Stimulated activated CD4-positive, alpha-beta T cell treated with anti-CD3 and anti-CD28 coated beads, Interleukin-1b, Interleukin-23, amount 100 ng/mL, for 48 hours (primary cell): ENCODE data around the gene TMIGD1.
"Not testable (repeated sequence)": the region's sequence is repeated elsewhere in the genome, so short reads cannot be mapped to it uniquely, and the experiment has no call there.

Experiments used
- DNase-seq: peaks from one replicate; pipeline ENCODE4 v3.0.0-alpha.2; 2020

Gene TMIGD1

DNA sequence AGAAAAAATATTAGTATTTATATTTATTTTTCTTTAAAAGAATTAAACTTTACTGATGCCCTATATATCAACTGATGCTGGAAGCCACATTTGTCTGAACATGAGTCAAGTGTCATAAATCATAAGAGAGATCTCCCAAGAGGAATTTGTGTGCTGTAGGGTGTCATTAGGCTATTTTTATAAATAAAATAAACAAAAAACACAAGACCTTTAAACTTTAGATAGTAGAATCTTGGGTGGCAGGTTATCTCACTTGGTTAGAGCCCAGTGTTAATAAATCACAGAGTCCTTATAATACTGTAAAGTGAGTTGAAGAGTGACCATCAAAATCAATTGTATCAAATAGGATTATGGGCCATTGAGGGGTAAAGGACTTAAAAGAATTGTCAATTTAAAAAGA lies 23.6 kb upstream of the TMIGD1 start:
- DNase-seq, result no peak

DNA sequence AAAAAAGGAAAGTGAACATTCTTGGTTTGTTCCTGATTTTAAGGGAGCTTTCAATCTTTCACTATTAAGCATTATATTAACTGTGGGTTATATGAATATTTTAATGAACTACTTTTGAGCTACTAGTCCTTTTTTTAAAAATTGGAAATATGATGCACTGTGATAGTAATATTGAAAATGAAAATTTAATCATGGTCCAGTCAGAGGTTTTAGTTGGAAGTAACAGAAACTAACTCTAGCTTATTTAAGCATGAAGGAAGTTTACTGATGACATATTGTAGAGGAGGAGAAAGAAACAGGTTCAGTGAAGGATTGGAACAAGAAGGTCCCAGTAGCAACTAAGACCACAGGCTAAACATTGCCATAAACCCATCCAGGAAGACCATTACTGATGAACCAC lies 20.8 kb upstream of the TMIGD1 start:
- DNase-seq, result no peak

DNA sequence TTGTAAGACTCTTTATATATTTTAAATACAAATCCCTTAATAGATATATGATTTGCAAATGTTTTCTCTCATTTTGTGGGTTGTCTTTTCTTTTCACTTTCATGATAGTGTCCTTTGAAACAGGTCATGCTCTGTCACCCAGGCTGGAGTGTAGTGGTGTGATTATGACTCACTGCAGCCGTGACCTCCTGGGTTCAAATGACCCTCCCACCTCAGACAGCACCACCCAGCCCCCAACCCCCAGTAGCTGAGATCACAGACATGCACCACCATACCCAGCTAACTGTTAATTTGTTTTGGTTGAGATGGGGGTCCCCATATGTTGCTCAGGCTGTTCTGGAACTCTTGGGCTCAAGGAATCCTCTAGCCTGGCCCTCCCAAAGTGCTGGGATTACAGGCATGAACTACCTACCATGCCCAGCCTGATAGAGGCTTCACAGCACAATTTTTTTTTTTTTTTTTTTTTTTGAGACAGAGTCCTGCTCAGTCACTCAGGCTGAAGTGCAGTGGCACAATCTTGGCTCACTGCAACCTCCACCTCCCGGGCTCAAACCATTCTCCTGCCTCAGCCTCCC lies 18.5 kb upstream of the TMIGD1 start:
- DNase-seq, result no peak

DNA sequence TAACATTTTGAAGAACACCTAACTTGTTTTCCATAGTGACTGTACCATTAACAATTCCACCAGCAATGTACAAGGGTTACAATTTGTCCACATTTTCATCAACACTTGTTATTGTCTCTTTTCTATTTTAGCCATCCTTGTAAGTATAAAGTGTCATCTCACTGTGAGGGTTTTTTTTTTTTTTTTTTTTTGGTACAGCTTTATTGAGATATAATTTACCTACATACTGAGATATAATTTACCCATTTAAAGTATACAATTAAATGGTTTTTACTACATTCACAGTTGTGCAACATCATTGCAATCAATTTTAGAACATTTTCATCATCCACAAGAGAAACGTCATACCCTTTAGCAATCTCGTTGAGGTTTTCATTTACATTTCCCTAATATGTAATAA lies 17.9 kb upstream of the TMIGD1 start:
- no peak for DNase-seq

DNA sequence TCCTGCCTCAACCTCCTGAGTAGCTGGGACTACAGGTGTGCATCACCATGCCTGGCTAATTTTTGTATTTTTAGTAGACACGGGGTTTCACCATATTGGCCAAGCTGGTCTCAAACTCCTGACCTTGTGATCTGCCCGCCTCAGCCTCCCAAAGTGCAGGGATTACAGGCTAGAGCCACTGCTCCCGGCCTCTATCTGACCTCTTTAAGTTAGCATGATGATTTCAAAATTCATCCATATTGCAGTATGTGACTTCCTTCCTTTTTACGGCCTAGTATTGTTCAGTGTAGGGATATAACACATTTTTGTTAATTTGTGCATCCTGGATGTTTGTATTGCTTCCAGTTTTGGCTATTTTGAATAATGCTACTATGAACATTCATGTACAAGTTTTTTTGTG lies 17.4 kb upstream of the TMIGD1 start:
- not testable (repeated sequence) for DNase-seq

DNA sequence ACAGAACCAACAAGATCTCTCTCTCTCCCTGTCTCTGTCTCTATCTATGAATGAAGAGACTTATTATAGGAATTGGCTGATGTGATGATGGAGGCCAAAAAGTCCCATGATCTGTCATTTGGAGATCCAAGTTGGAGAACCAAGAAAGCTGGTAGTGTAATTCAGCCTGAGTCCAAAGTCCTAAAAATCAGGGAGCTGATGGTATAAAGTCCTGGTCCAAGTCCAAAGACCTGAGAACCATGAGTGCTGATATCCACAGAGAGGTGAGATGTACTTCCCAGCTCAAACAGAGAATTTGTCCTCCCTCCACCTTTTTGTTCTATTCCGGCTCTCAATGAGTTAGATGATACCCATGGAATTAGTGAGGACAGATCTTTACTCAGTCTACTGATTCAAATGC lies 15.4 kb upstream of the TMIGD1 start:
- DNase-seq, result no peak

DNA sequence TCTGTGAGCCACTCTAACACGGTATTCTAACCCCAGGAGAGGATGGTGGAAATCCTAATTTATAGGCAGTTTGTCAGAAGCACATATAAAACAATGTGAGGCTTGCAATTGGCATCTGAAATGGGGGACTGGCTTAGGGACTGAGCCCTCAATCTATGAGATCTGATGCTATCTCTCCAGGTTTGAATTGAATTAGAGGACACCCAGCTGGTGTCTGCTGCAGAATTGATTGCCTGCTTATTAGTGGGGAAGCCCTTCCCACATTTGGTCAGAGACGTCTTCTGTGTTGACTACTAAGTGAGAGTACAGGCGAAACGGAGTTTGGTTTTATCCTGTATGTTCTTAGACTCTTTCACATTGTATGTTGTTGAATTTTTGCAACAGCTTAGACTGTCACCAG lies 13.6 kb upstream of the TMIGD1 start:
- DNase-seq, result no peak

DNA sequence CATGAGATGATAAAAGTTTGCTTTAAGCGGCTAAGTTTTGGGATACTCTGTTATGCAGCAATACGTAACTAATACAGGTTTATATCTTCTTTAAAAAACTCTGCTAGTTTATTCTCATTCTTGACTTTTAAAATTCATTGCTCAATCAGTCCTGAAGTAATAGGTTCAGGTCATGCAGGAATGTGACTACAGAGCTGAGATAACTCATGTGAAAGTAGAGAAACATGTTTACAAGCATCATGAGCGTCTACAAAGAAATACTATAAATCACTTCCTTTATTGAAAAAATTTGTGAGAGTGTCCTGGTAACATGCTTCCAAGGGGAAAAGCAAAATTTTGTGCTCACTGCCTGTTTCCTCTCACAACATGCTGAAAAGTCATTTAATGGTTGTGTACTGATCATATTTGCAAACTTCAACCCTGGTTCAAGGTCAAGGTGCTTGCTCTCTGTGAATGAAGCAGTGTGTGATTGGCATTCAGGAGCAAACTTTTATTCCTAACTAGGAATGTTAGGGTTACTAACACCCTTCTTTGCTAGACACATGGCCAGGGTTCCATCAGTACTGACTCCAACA lies 12.5 kb upstream of the TMIGD1 start:
- no peak for DNase-seq

DNA sequence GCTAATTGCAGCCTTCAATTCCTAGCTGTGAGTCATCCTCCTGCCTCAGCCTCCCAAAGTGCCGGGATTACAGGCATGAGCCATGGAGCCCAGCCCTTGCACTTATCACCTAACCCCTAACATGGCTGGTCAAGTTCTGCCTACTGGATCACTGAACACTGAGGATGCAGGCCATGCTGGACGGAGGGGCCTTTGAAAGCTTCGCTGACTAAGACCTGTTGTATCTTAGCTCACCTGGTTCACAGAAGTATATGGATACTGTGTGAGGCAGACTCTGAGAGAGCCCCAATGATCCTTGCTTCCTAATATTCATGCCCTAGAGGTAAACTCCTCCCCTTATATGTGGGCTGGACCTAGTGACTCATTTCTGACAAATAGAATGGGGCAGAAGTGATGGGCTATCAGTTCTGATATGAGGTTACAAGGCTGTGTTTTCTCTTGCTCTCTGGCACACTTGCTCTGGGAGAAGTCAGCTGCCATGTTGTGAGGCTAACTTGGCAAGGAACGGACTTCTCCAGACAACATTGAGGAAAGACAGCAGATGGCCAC lies 11.7 kb upstream of the TMIGD1 start:
- DNase-seq, result peak; percentile 39

DNA sequence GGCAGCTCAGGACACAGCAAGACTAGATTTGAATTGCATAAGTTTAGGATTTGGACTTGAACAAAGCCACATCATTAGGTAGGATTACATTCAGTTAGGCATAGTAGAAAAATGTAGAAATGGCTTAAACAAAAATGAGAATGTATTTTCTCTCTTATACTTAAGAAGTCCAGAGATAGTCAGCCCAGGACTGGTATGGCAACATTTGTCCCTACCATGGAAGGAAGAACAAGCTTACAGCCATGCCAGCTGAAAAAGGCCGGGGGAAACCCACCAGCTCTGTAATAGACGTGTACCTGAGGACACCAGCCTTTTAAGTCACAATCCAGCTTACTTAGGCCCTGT lies 11.2 kb upstream of the TMIGD1 start:
- no peak for DNase-seq

DNA sequence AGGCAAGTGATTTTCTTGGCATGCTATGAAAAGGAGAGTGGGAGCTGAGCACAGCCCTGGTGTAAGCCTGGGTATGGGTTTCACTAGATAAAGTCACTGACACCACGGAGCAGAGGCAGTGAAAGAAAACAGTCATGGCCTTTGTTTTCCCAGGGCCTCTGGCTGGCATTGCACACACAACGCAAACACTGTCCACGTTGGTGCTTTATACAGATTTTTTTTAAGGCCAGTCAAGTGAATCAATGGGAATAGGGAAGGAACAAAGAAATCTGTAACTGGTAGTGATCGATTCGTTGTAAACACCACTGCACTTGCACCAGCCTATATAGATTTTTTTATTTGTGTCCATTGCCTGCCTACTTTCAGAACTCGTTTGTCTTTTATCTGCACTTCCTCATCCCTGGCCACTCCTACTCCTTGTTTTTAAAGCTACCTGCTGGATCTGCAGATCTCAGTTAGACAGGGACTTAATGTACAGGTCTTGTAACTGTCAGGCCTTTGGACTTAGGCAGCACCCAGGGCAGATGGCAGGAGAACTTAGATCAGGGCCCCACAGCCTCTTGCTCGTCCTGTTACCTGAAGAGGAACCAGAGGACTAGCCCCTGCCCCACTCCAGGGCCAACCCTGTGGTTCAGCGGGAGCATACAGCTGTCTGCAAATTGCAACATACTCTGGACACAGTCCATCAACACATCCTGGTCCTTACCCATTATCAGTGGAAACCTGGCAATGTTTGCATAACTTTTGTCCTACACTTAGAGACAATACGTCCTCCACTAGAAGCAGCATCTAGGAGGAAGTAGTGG lies 10.6 kb upstream of the TMIGD1 start:
- no peak for DNase-seq

DNA sequence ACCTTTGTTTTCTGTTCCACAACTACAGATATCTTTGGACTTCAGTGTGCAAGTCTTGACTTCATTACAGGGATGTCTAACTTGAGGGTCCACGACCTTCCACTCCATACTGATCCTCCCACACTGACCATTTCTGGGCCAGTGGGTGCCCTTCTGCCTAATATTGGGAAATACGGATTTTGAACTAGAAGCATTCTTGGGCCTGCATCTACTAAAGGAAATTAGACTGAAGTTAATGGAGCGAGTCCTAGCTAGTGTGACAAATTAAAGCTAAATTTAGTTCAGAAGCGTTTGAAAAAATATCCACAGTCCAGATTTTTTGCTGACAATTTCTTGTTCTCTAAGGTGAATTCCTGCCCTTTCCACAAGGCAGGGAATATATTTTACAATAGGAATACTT lies 9.9 kb upstream of the TMIGD1 start:
- no peak for DNase-seq

DNA sequence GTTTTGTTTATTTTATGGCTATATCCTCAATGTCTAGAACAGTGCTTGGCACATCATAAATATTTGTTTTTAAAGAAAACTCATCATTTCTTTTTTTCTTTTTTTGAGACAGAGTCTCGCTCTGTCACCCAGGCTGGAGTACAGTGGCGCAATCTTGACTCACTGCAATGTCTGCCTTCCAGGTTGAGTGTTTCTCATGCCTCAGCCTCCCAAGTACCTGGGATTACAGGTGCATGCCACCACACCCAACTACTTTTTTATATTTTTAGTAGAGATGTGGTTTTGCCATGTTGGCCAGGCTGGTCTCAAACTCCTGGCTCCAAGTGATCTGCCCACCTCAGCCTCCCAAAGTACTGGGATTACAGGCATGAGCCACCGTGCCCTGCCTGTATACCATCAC lies 9.4 kb upstream of the TMIGD1 start:
- not testable (repeated sequence) for DNase-seq

DNA sequence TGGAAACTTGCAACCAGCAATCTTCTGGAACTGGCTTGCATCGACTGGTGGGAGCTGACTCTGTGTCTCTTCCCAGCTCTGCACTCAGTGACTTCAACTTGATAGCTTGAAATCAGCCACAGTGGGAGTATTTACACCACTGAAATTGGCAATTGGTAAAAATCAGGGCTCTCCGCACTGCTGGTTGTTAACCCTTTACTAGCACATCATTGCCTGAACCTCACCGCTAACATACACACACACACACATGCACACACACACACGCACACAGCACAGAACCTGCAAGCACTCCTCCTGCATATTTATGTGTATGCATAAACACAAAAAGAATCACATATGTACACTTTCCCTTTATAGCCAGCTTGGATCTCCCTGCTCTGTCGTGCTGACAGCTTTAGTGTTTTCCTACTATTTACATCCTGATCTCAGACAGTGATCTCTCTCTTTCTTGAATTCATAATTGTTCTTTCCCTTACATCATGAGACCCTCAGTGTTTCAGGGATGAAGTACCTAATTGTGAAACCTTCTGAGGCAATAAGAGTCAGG lies 7.9 kb upstream of the TMIGD1 start:
- no peak for DNase-seq

DNA sequence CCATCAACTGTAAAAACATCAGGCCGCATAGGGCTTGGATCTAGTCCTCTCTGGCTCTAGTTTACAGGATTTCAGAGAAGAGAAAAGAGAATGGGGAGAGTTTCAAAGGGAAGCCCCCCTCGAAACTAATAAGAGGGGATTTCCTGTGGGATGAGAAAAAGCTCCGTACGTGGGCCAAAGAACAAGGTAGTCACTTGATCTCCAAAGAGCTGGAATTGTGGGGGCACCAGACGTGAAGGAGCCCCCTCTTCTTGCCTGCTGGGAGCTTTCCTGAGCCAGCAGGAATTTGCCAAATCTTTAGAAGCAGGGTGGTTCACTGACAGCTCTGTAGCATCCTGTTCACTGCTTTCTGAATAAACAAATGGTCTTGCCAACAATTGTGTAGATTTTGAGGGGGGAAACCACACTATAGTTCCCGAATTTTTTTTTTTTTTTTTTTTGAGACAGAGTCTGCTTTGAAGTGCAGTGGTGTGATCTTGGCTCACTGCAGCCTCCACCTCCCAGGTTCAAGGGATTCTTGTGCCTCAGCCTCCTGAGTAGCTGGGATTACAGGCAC lies 7.0 kb upstream of the TMIGD1 start:
- no peak for DNase-seq

DNA sequence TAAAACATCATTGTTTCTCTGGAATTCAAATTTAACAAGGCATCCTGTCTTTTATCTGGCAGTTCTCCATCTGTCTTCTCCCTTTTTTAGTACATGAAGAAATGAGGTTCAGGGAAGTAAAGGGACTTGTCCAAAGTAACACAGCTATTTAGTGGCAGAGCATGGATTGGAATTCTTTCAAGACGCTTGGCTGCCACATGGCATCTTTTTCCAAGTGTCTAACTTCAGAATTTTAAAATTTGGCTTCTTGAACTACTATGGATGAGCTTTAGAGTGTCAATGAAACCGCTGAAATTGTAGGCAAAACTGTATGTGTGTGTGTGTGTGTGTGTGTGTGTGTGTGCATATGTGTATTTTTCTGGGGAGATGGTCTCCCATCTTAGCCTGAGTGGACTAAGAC lies 5.2 kb upstream of the TMIGD1 start:
- DNase-seq, result no peak

DNA sequence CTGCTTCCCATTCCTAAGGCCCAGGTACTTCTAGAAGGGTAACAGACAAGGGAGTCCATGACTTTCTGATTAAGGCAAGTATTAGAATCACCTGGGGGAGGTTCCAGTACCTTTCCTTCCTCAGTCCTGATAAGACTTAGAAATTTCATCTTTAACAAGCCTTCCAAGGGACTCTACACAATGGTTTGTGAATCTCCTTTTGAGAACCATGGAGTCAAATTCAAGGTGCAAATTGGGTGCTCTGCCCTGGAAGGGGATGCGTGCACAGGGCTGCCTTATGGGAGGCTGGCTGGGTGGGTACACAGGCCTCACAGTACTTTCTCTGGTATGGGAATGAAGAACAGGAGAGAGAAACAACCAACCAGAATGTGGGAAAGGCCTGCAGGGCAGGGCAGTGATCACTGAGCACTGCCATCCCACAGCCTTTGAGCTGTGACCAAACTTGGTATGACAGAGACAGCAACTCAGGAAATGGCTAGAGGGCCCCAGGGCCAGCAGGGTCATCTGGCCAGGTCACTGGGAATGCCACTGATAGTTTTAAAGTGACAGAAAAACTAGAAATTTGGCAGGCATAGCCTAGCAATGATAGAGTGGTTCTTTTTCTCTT lies 3.6 kb upstream of the TMIGD1 start:
- DNase-seq, result no peak

DNA sequence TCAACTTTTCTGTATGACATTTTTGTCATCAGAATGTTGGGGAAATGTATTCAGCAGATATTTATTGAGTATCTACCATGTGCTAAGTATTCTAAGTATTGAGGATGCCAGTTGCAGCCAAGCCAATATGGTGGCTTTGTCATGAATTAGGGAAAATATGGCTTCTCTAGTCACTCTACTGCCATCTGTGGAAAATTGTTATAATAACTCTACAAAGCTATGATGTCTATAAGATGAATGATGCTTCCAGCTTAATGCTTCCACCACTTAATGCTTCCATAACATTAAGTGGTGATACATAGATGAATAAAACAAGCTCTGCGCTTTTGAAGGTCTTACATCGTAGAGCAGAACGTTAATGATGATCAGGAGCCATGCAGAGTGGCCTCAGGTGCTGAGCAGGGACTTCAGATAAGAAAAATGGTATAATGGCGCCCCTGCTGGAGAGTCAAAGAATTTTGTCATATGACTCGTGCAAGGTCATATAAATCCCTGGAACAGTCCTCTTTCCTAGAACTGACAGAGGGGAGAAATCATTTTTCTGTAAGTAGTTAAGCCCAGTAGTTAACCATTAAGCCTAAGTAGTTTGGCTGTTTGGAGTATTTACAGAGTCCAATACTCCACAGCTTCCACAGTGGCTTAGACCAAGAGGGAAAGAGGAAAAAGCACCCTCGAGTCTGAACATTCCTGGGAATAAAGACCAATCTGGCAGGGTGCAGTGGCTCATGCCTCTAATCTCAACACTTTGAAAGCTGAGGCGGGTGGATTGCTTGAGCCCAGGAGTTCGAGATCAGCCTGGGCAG lies 2.7 kb upstream of the TMIGD1 start:
- DNase-seq, result peak; percentile 45

DNA sequence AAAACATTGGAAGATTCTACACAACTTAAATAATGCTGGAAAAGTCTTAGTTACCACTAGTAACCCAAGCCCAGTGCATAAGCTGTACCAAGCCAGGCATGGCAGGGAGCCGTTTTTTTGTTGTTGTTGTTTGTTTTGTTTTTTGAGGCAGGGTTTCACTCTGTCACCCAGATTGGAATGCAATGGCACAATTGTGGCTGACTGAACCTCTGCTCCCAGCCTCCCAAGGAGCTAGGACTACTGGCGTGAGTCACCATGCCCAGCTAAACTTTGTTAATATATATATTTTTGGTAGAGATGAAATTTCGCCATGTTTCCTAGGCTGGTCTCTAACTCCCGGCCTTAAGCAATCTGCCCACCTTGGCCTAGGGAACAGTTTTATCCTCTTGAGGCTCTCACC lies 564 bp upstream of the TMIGD1 start:
- DNase-seq, result no peak

DNA sequence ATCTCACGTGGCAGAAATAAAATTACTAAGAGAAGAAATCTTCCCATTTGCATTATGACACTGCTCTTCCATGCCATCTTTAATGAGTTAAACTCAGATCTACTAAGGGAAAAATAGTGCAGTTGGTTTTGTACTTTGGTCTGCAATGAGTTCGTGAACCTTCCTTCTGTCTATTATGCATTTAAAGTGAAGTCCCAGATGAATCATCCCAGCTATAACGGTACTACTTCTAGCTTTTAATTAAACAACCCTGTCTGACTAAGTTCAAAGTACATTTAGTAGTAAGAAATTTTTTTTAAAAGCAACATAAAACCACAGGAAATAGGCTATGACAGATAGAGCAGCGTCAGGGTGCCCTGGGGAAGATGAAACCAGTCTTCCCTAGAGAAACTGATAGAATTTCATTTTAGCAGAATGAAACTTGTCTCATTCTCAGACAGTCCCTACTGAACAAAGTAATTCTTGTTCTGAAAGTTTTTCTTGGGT lies 1.8 kb downstream of the TMIGD1 start:
- peak; percentile 69 for DNase-seq

DNA sequence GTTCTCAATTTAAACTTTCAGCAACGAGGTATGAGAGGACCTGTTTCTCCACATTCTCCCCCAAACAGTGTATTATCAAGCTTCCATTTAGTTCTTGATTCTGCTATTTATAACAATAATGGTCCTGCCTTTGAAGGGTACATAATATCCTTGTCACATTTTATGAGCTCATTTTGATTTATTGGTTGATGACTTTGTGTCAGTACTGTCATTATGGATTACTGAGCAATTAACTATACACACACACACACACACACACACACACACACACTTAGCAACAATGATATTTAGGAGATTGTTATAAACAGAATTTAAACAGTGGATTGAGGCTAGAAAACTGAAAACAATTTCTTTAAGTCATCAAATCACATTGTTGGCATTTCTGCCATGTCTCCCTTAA lies 7.0 kb downstream of the TMIGD1 start:
- DNase-seq, result no peak

DNA sequence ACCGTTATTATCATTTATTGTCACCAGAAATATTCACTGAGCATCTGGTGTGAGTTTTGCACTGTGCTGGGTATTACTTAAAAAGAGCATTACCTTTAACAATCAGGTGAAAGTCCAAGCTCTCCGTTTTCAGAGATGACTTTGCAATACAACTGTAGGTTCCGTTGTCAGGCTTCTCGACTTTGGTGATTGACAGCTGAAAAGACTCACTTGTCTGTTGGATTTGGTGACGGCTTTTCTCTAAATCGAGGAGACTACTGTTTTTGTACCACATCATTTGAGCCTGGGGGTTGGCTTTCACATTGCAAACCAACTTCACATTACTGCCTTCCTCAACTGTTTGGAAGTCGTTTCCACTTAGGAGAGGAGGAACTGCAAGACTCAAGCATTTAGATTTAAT lies 9.1 kb downstream of the TMIGD1 start:
- no peak for DNase-seq
